ENCODE data around the gene PSMD5.

The PSMD5 gene

DNA sequence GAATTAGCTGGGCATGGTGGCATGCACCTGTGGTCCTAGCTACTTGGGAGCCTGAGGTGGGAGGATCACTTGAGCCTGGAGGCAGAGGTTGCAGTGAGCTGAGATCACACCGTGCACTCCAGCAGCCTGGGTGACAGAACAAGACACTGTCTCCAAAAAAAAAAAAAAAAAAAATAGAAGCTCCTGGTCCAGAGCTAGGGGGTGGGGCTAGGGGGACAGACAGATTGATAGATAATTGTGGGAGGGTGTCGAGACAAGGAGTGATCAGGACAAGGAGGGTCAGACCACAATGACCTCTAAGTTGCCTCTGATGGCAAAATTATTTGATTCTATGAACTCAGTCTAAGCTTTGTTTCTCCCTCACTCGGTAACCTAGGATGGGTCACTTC, 40.9 kb upstream of the PSMD5 start:
- TF ChIP-seq EZH2phosphoT487 (IDR thresholded peaks at IDR 0.05; ENCODE audit: borderline replicate concordance, low read length) = no peak
- TF ChIP-seq, protein P1, sequence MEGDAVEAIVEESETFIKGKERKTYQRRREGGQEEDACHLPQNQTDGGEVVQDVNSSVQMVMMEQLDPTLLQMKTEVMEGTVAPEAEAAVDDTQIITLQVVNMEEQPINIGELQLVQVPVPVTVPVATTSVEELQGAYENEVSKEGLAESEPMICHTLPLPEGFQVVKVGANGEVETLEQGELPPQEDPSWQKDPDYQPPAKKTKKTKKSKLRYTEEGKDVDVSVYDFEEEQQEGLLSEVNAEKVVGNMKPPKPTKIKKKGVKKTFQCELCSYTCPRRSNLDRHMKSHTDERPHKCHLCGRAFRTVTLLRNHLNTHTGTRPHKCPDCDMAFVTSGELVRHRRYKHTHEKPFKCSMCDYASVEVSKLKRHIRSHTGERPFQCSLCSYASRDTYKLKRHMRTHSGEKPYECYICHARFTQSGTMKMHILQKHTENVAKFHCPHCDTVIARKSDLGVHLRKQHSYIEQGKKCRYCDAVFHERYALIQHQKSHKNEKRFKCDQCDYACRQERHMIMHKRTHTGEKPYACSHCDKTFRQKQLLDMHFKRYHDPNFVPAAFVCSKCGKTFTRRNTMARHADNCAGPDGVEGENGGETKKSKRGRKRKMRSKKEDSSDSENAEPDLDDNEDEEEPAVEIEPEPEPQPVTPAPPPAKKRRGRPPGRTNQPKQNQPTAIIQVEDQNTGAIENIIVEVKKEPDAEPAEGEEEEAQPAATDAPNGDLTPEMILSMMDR (IDR thresholded peaks at IDR 0.05; ENCODE audit: low read depth, low read length, poor library complexity, severe bottlenecking) = no peak
- H3K9me2 ChIP-seq (replicated peaks; ENCODE audit: control insufficient read depth, low read length) = no peaks in the 10 kb centered on the region
- no peaks in the 10 kb centered on the region; the same call in 1 of the 2 replicates for H3K79me2 ChIP-seq (ENCODE audit: control insufficient read depth, low read length)
- H3K36me3 ChIP-seq (ENCODE audit: control insufficient read depth, low read length) = peaks cover under 1% of the 10 kb centered on the region
- H4K20me1 ChIP-seq (ENCODE audit: control insufficient read depth, insufficient read depth, low read depth, low read length) = no peaks in the 10 kb centered on the region
- peaks cover 18% of the 10 kb centered on the region for H3F3A ChIP-seq (ENCODE audit: control insufficient read depth, insufficient read depth)
- H3K27ac ChIP-seq (ENCODE audit: low read depth, low read length) = no peak overlapping the region
- no peaks in the 10 kb centered on the region for H3K9me3 ChIP-seq (ENCODE audit: control insufficient read depth, insufficient read depth, low read length)
- peaks cover 93% of the 10 kb centered on the region for H3K4me1 ChIP-seq (ENCODE audit: control insufficient read depth, low read length)
- no peaks in the 10 kb centered on the region for H3K27me3 ChIP-seq (ENCODE audit: control insufficient read depth, low read length)
- no peak overlapping the region for H3K4me2 ChIP-seq (ENCODE audit: low read length)
- no peak overlapping the region for H3K4me3 ChIP-seq (ENCODE audit: low read length)

DNA sequence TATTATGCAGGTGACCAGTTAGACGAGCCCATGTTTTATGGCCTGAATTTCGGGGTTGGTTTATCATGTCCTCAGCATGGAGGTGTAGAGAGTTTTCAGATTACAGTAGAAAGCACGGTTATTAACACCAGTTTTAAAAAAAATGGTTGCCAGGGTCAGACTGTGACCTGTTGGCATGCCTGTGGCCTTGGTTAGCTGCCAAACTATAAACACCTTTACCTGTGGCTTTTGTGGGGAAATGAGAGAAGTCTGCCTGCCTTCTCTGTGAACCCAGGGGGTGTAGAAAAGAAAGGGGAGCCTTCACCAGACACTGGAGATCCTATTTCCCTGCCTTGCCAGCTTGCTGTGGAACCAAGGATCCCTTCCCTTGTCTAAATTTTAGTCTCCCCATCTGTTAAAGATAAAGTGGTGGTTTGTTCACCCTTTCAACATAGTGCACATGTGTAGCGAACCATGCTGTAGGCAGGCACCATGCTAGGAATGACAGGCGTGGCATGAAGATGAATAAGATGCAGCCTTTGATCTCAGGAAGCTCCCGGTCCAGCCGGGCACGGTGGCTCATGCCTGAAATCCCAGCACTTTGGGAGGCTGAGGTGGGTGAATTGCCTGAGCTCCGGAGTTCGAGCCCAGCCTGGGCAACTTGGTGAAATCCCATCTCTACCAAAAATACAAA, 40.3 kb upstream of the PSMD5 start:
- H3K27ac ChIP-seq (ENCODE audit: low read depth, low read length) = no peak overlapping the region
- no peak for TF ChIP-seq EZH2phosphoT487 (IDR thresholded peaks at IDR 0.05; ENCODE audit: borderline replicate concordance, low read length)
- TF ChIP-seq, protein P1 (IDR thresholded peaks at IDR 0.05; ENCODE audit: low read depth, low read length, poor library complexity, severe bottlenecking) = no peak
- H3K4me2 ChIP-seq (ENCODE audit: low read length) = no peak overlapping the region

DNA sequence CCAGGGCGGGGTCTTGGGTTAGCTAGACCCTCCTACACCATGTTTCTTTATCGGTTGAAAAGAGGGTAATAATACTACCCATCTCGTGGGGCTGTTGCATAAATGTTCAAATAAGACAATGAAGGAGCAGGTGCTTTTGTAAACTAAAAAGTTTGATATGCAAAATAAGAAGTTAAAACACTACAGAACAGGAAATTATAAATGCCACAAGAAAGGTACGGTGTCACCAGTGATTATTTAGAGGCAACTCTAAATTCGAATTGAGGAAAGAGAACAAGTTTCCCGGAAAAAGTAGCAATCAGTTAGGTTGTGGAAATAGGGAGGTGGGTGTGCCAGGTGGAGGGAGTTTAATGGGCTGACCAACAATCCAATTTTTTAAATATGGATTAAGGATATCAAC, 36.7 kb upstream of the PSMD5 start:
- H3K27ac ChIP-seq (ENCODE audit: low read depth, low read length) = peak overlapping the region; percentile 95
- no peaks in the 10 kb centered on the region for H3K9me2 ChIP-seq (replicated peaks; ENCODE audit: control insufficient read depth, low read length)
- no peaks in the 10 kb centered on the region for H4K20me1 ChIP-seq (ENCODE audit: control insufficient read depth, insufficient read depth, low read depth, low read length)
- peaks cover 82% of the 10 kb centered on the region for H3K4me1 ChIP-seq (ENCODE audit: control insufficient read depth, low read length)
- H3K9me3 ChIP-seq (ENCODE audit: control insufficient read depth, insufficient read depth, low read length) = no peaks in the 10 kb centered on the region
- H3K4me3 ChIP-seq (ENCODE audit: low read length) = peak overlapping the region; percentile 93
- peaks cover 33% of the 10 kb centered on the region for H3F3A ChIP-seq (ENCODE audit: control insufficient read depth, insufficient read depth)
- peaks cover 36% of the 10 kb centered on the region for H3K79me2 ChIP-seq (ENCODE audit: control insufficient read depth, low read length)
- TF ChIP-seq EZH2phosphoT487 (IDR thresholded peaks at IDR 0.05; ENCODE audit: borderline replicate concordance, low read length) = no peak
- TF ChIP-seq, protein P1 (IDR thresholded peaks at IDR 0.05; ENCODE audit: low read depth, low read length, poor library complexity, severe bottlenecking) = no peak
- H3K27me3 ChIP-seq (ENCODE audit: control insufficient read depth, low read length) = no peaks in the 10 kb centered on the region
- H3K4me2 ChIP-seq (ENCODE audit: low read length) = peak overlapping the region; percentile 85
- peaks cover 36% of the 10 kb centered on the region for H3K36me3 ChIP-seq (ENCODE audit: control insufficient read depth, low read length)

More for the DNA sequence above, 40.3 kb upstream of the PSMD5 start:
- Histone ChIP-seq H3K79me2 (ENCODE audit: control insufficient read depth, low read length) (peaks cover 5% of the 10 kb centered on the region), H3K9me2 (replicated peaks; ENCODE audit: control insufficient read depth, low read length) (no peaks in the 10 kb centered on the region), H3K36me3 (ENCODE audit: control insufficient read depth, low read length) (peaks cover 6% of the 10 kb centered on the region), H3K4me1 (ENCODE audit: control insufficient read depth, low read length) (peaks cover 93% of the 10 kb centered on the region), H3K4me3 (ENCODE audit: low read length) (no peak overlapping the region), H3K27me3 (ENCODE audit: control insufficient read depth, low read length) (no peaks in the 10 kb centered on the region), H3K9me3 (ENCODE audit: control insufficient read depth, insufficient read depth, low read length) (no peaks in the 10 kb centered on the region), H3F3A (ENCODE audit: control insufficient read depth, insufficient read depth) (peaks cover 20% of the 10 kb centered on the region), H4K20me1 (ENCODE audit: control insufficient read depth, insufficient read depth, low read depth, low read length) (no peaks in the 10 kb centered on the region)
